ENCODE data around the gene CCDC87.
"Not testable (repeated sequence)": the region's sequence is repeated elsewhere in the genome, so short reads cannot be mapped to it uniquely, and the experiment has no call there.

CCDC87 gene

GRCh38 chr11:66585447-66585846, 7.4 kb downstream of the CCDC87 start:
- DNase-seq (ENCODE audit: low read depth in 1 of 2, low spot score in 1 of 2): not testable (repeated sequence)

GRCh38 chr11:66582565-66583147, 10.2 kb downstream of the CCDC87 start:
- not testable (repeated sequence) for DNase-seq (ENCODE audit: low read depth in 1 of 2, low spot score in 1 of 2)

DNA sequence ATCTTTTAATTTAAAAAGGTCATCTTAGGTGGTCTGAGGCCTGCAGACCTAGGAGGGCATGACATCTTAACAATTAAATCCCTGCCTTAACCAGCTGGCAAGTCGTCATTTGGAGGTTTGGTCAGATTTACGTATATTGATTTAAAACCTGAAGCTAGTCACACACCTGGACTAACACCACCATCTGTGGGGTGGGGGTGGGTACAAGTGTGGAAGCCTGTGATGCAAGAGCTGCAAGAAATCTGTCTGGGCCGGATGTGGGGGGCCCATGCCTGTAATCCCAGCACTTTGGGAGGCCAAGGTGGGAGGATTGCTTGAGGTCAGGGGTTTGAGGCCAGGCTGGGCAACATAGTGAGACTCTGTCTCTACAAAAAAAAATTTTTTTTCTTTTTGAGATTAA, 11.6 kb downstream of the CCDC87 start:
- no peak for DNase-seq (ENCODE audit: low read depth in 1 of 2, low spot score in 1 of 2)

DNA sequence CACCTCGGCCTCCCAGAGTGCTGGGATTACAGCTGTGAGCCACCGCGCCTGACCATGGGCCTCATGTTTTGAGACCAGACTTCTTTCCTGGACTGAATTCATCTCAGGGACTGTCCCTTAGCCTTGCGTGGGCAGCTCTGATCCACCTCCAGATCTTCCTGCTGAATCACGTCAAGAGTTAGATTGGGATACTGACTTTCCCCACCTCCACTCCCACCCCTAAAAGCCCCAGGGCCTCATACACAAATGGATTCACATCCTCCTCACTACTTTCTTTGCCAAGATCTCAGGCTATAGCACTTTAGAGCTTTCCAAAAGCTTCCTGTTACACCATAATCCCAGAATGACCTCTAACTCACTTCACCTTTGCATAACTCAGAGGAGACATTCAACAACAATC, 12.1 kb downstream of the CCDC87 start:
- DNase-seq (ENCODE audit: low read depth in 1 of 2, low spot score in 1 of 2): no peak

GRCh38 chr11:66579017-66579606, 13.8 kb downstream of the CCDC87 start:
- peak; percentile 68 to 82 for DNase-seq (ENCODE audit: low read depth in 1 of 2, low spot score in 1 of 2)

- DNase-seq (ENCODE audit: low read depth in 1 of 2, low spot score in 1 of 2): no peak
These were observed 22.0 kb downstream of the CCDC87 start for GRCh38 chr11:66570850-66571180.

- no peak for DNase-seq (ENCODE audit: low read depth in 1 of 2, low spot score in 1 of 2)
These were observed 22.6 kb downstream of the CCDC87 start for GRCh38 chr11:66570079-66570849.

GRCh38 chr11:66569076-66569475, 23.8 kb downstream of the CCDC87 start:
- no peak for DNase-seq (ENCODE audit: low read depth in 1 of 2, low spot score in 1 of 2)

DNA sequence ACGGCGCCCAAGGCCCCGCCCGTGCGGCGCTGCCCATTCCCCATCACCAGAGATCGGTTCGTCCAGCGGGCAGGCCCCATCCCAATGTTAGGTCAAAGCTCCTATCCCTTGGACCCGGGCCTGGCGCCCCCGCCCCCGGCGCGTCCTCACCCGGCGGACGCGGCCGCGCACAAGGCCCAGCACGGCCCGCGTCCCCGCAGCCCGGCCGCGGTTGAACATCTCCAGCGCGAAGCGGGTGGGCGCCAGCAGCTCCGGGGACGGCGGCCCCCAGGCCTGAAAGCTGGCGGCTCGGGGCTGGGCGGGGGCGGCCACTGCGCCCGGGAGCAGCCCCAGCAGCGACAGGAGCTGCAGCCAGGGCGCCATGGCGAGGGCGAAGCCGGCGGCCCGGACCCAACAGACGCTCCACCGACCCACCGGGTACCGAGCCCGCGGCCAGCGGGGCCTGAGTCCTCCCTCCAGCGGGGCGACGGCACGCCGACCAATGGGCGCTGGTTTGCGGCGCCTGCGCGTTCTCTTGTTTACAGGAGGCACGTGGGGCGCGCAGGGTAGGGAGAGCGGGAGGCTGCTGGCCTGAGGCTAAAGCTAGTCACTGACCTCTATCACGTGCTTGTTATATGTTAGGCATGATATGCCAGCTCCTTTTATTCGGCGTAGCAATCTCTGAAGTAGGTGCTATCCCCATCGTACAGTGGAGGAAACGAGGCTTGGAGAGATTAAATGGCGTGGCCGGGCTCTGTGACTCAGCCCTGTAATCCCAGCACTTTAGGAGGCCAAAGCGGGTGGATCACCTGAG, 24.5 kb downstream of the CCDC87 start, which contains the start of gene CTSF:
CTSF (minus strand) TSS at position 483 of the 793 bp plus-strand sequence; CDS start at position 363, 120 bp downstream.
- DNase-seq (ENCODE audit: low read depth in 1 of 2, low spot score in 1 of 2): peak; percentile 43 to 49

DNA sequence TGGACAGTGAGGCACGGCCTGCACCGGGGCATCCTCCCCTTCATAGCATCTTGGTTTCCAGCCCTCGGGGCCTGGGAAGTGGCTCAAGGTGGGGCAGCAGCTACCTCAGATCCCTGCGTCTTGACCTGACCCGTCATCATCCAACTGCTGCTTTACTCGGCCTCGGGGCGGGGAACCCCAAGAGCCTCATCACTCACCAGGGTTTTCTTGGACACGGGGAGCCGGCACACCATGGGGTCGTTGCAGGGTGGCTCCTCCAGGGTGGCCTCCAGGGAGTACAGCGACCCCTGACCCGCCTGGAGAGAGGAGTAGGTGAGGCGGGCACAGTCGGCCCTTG, 25.1 kb downstream of the CCDC87 start:
- no peak for DNase-seq (ENCODE audit: low read depth in 1 of 2, low spot score in 1 of 2)

DNA sequence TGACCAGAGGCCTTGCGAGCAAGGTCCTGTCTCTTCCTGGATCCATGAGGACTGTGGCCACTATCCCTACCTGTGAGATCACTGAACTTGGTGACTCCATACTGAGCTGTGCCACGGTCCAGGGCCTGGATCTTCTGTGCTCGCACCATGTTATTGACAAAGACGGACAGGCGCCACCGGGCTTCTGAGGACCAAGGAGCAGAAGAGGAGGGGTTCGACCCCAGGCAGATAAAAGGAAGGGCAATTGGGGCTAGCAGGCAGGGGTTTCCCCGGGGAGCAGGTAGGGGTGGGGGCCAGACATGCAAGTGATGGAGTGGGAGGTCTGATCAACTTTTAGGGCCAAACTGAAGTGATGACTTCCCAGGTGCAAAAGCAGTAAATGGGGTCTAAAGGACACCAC, 26.6 kb downstream of the CCDC87 start:
- no peak for DNase-seq (ENCODE audit: low read depth in 1 of 2, low spot score in 1 of 2)

DNA sequence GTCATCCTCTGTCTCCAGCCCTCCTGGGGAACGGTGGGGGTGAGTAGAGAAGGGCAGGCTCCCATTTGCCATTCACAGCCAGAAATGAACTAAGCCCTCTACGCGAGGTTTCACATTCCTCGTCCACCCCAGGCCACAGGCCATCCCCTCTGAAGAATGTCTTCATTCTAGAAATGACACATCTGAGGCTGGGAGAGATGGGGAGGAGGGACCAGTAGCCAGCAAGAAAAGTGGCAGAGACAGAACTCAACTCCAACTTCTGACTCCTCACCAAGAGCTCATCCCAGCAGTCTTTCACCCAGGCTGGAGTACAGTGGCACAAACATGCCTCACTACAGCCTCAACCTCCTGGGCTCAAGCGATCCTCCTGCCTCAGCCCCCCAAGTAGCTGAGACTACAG, 27.9 kb downstream of the CCDC87 start:
- DNase-seq (ENCODE audit: low read depth in 1 of 2, low spot score in 1 of 2): no peak

DNA sequence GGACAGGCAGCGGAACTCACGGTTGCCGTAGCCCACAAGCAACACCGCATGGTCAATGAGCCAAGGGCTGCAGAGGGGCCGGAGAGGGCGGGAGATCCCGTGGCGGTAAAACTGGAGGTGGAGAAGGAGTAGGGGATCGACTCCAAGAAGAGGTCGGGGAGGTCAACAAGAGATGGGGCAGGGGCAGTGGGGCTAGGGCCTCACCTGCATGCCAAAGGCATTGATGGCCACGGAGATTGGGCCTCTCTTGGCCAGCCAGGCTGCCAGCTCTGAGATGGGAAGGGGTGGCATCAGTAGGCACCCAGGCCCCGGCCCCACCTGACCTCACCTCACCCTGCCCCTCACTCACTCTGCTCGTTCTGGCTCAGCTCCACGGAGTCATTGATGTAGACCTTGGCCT, 28.3 kb downstream of the CCDC87 start:
- no peak for DNase-seq (ENCODE audit: low read depth in 1 of 2, low spot score in 1 of 2)

DNA sequence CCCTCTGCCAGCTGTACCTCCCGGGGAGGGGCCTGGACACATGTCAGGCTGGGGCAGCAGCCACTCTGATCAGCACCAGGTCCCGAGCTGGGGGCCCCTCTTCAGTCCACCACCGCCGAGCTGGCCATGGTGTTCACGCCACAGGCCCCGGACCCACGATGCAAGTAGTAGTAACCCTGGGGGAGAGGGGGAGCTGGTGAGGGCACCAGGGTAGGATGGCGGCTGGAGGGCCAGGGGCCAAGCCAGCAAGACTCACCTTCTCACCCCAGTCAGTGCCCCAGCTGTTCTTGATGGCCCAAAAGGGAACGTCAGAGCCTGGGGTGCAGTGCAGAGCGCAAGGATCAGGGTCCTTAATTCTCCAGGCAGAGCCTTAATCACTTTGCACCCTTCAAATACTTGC, 29.0 kb downstream of the CCDC87 start:
- DNase-seq (ENCODE audit: low read depth in 1 of 2, low spot score in 1 of 2): no peak

- no peak for DNase-seq (ENCODE audit: low read depth in 1 of 2, low spot score in 1 of 2)
These were observed 29.8 kb downstream of the CCDC87 start for GRCh38 chr11:66562907-66563583.

DNA sequence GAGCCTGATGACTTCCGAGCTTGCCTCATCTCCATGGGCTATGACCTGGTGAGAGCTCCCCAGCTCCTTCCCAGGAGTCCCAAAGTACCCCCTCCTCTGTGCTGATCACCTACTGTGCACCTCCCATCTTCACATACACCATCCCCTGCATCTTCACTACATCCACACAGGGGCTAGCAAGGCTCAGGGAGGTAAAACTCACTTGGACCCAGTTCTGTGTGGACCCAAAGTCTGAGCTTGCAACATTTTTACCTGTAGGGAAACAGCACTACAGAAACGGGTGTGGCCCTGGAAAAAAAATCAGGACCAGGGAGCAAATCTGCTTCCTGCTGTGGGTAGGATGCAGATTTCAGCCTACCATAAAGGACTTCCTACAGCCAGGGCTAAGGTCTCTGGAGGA, 30.6 kb downstream of the CCDC87 start:
- no peak for DNase-seq (ENCODE audit: low read depth in 1 of 2, low spot score in 1 of 2)

- no peak for DNase-seq (ENCODE audit: low read depth in 1 of 2, low spot score in 1 of 2)
These were observed 31.0 kb downstream of the CCDC87 start for GRCh38 chr11:66561975-66562248.

DNA sequence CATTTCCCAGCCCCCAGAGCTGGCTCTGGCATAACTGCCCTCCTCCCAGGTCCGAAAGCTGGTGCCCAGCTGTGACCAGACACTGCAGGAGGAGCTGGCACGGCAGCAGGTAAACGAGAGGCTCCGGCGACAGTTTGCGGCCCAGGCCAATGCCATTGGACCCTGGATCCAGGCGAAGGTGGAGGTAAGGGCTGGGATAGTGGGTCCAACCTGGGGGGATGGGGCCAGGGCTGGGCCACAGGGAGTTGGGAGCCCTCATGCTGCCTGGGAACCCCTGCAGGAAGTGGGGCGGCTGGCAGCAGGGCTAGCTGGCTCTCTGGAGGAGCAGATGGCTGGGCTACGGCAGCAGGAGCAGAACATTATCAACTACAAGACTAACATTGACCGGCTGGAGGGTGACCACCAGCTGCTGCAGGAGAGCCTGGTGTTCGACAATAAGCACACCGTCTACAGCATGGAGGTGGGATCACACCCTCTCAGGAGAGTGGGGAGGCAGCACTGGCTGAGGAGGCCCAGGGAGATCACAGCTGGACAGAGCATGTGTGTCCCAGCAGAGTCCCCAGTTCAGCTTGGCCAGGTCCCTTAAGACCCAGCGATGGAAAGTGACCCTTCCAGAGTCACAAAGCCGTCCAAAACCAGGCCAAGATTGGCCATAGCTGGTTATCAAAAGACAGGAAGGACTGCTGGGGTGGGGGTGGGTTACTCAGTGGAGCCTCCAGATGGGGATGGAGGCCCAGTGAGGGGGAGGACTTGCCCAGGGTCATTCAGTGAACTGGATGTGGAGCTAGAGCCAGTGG, 31.5 kb downstream of the CCDC87 start:
- no peak for DNase-seq (ENCODE audit: low read depth in 1 of 2, low spot score in 1 of 2)

GRCh38 chr11:66559866-66560676, 32.8 kb downstream of the CCDC87 start:
- DNase-seq (ENCODE audit: low read depth in 1 of 2, low spot score in 1 of 2): no peak
